B cell (primary cell): ENCODE data around the gene PSMB10. TPM values are rescaled to one million over a fixed set of nuclear protein-coding genes. Genes with fewer than 3 reads are reported as not detected.

ENCODE experiments used
- ATAC-seq: fragments of 200-7000 bp; cut with Tn5 transposase; one replicate; pipeline ENCODE4 v1.10.0; 2021; ENCODE audit warnings: low read depth, mild to moderate bottlenecking, moderate number of reproducible peaks, moderate library complexity
- CTCF ChIA-PET: fragments of 350-600 bp; sonication (Branson Sonifier 250); formaldehyde crosslinking; loops from one replicate; lab custom pipeline; 2021; ENCODE audit warnings: antibody characterized with exemption, inconsistent platforms; lab: Charles Lee
- POLR2A ChIA-PET: fragments of 350-600 bp; sonication (Branson Sonifier 250); formaldehyde crosslinking; loops from one replicate; lab custom pipeline; 2021; ENCODE audit warnings: antibody characterized with exemption; lab: Charles Lee
- DNase-seq: peaks from one replicate; pipeline ENCODE4 v3.0.0; 2013
- H2AFZ ChIP-seq: 2 replicates; pipeline ENCODE4 v1.6.1; 2012; ENCODE audit warnings: mild to moderate bottlenecking, low read depth, low read length; ENCODE audit not compliant: insufficient read depth, poor library complexity, severe bottlenecking
- H3K27ac ChIP-seq, 2 donors: 1 replicate in 1 of 2; 2 replicates in 1 of 2; pipeline ENCODE4 v1.5.1; 2012 to 2013; ENCODE audit warnings: low read length in 2 of 2, mild to moderate bottlenecking in 2 of 2, moderate library complexity in 1 of 2
- H3K27me3 ChIP-seq, 4 experiments: fragments of 200-600 bp in 1 of 4; sonication (generic) in 1 of 4; replicated peaks in 1 of 4; 1 replicate in 2 of 4; 2 replicates in 2 of 4; pipeline versions ENCODE4 v1.6.1 to v1.7.0; 2013 to 2016; ENCODE audit warnings: low read length in 3 of 4, mild to moderate bottlenecking in 2 of 4, mixed read lengths in 1 of 4, moderate library complexity in 1 of 4; ENCODE audit not compliant: insufficient read depth in 4 of 4, control insufficient read depth in 3 of 4; ENCODE audit errors: control extremely low read depth in 1 of 4
- H3K36me3 ChIP-seq, 2 experiments: replicated peaks in 1 of 2; 1 replicate in 1 of 2; 2 replicates in 1 of 2; pipeline versions ENCODE4 v1.6.1 to v1.7.1; 2013; ENCODE audit warnings: low read length in 1 of 2; ENCODE audit not compliant: insufficient read depth in 2 of 2, control insufficient read depth in 1 of 2; ENCODE audit errors: control extremely low read depth in 1 of 2, extremely low read depth in 1 of 2
- H3K4me1 ChIP-seq, 2 donors: fragments of 200-600 bp in 1 of 2; sonication (generic) in 1 of 2; 1 replicate in 1 of 2; 2 replicates in 1 of 2; pipeline versions ENCODE4 v1.5.1 to v1.6.1; 2013 to 2017; ENCODE audit warnings: low read length in 2 of 2; ENCODE audit not compliant: control insufficient read depth in 2 of 2, insufficient read depth in 2 of 2
- H3K4me2 ChIP-seq: replicated peaks from 2 replicates; pipeline ENCODE3; 2012; ENCODE audit warnings: mild to moderate bottlenecking, low read depth, low read length; ENCODE audit not compliant: poor library complexity, severe bottlenecking
- H3K4me3 ChIP-seq, 5 experiments: fragments of 200-600 bp in 1 of 5; sonication (generic) in 1 of 5; 1 replicate in 3 of 5; 2 replicates in 2 of 5; pipeline versions ENCODE4 v1.5.1 to v1.7.0; 2011 to 2016; ENCODE audit warnings: low read length in 4 of 5, mild to moderate bottlenecking in 4 of 5, low read depth in 2 of 5, control low read depth in 1 of 5, moderate library complexity in 1 of 5; ENCODE audit not compliant: insufficient read depth in 1 of 5; ENCODE audit errors: control extremely low read depth in 1 of 5, extremely low read depth in 1 of 5
- H3K79me2 ChIP-seq: fragments of 200-600 bp; sonication (generic); one replicate; pipeline ENCODE4 v1.6.0; 2016; ENCODE audit warnings: low read length; ENCODE audit not compliant: control insufficient read depth, insufficient read depth
- H3K9ac ChIP-seq: fragments of 200-600 bp; sonication (generic); 2 replicates; pipeline ENCODE4 v1.6.1; 2017; ENCODE audit warnings: mild to moderate bottlenecking, low read length, moderate library complexity
- H3K9me3 ChIP-seq, 3 donors: one replicate each; pipeline versions ENCODE4 v1.6.1 to v1.7.1; 2013; ENCODE audit warnings: low read length in 2 of 3; ENCODE audit not compliant: control insufficient read depth in 2 of 3, insufficient read depth in 1 of 3; ENCODE audit errors: control extremely low read depth in 1 of 3
- H4K20me1 ChIP-seq: 2 replicates; pipeline ENCODE4 v1.6.0; 2012; ENCODE audit warnings: mild to moderate bottlenecking, low read length; ENCODE audit not compliant: insufficient read depth, control insufficient read depth, poor library complexity, severe bottlenecking
- H3K27ac Mint-ChIP-seq: one replicate; pipeline ENCODE4 v1.8.0; 2021; ENCODE audit warnings: mixed read lengths
- H3K27me3 Mint-ChIP-seq: one replicate; pipeline ENCODE4 v1.8.0; 2021; ENCODE audit warnings: mixed read lengths
- H3K4me1 Mint-ChIP-seq: one replicate; pipeline ENCODE4 v1.8.0; 2021; ENCODE audit warnings: mixed read lengths
- H3K4me3 Mint-ChIP-seq: one replicate; pipeline ENCODE4 v1.8.0; 2021; ENCODE audit warnings: mixed read lengths
- H3K9me3 Mint-ChIP-seq: one replicate; pipeline ENCODE4 v1.8.0; 2022; ENCODE audit warnings: mixed read lengths; ENCODE audit not compliant: insufficient read depth
- CTCF ChIP-seq: fragments of 200-600 bp; IDR thresholded peaks from one replicate; pipeline ENCODE4 v1.8.0; 2022; ENCODE audit warnings: antibody characterized with exemption, mild to moderate bottlenecking
- EZH2 ChIP-seq: IDR thresholded peaks from 2 replicates; pipeline ENCODE4 v1.6.1; 2012; ENCODE audit warnings: borderline replicate concordance, low read depth, mild to moderate bottlenecking, moderate library complexity, low read length; ENCODE audit not compliant: insufficient read depth, poor library complexity, severe bottlenecking
- WGBS: methylation state at CpG from one replicate; pipeline ENCODE4 v1.1.5; 2013; ENCODE audit warnings: missing lambda C conversion rate; ENCODE audit not compliant: insufficient coverage; 5-methylcytosine and 5-hydroxymethylcytosine counted together
- intact Hi-C: fragments of 100-400 bp; cut with micrococcal nuclease; formaldehyde crosslinking; loops from one replicate; pipeline ENCODE4 v1.10.0; 2022
- polyA plus RNA-seq: library from polyadenylated mRNA; depleted of rRNA; stranded (reverse); fragments of >200 nt; gene quantifications from 2 replicates; pipeline ENCODE4 v1.2.3, GENCODE V29; 2012
- total RNA-seq, 2 donors: library from RNA; stranded (reverse); fragments of 120-200 nt in 1 of 2; gene quantifications; 1 replicate in 1 of 2; 2 replicates in 1 of 2; pipeline versions ENCODE4 v1.2.3 to v1.2.4, GENCODE V29; 2013 to 2022

The PSMB10 gene
- total and polyA plus RNA-seq, 2 donors (not counting 1 experiment from before 2014, with no cell fraction given): 167 to 176 TPM

- Histone ChIP-seq H4K20me1 (no peaks in the 10 kb centered on the region), H3K36me3 (peaks cover 0 to 20% of the 10 kb centered on the region in 2 experiments), H3K9ac (no peak overlapping the region), H3K27ac (no peak overlapping the region), H3K27me3 (no peaks in the 10 kb centered on the region), H3K4me3 (no peak overlapping the region), H3K4me1 (no peaks in the 10 kb centered on the region), H3K4me2 (no peak overlapping the region), H3K9me3 (no peaks in the 10 kb centered on the region), H3K79me2 (peaks cover 12% of the 10 kb centered on the region), H2AFZ (no peak overlapping the region)
- Mint-ChIP-seq H3K9me3 (no peaks in the 10 kb centered on the region), H3K4me3 (no peak overlapping the region), H3K27ac (no peak overlapping the region), H3K4me1 (no peaks in the 10 kb centered on the region), H3K27me3 (no peaks in the 10 kb centered on the region)
- WGBS: 95% methylated on average over 8 of the region's 9 CpGs
- ATAC-seq: no peak
- ChIA-PET POLR2A (no interaction called here), CTCF (no interaction called here)
- intact Hi-C loops: no loop called here
- no peak for DNase-seq
- TF ChIP-seq EZH2 (no peak), CTCF (no peak)
These were observed 21.0 kb upstream of the PSMB10 start for GRCh38 chr16:67957622-67958021.

DNA sequence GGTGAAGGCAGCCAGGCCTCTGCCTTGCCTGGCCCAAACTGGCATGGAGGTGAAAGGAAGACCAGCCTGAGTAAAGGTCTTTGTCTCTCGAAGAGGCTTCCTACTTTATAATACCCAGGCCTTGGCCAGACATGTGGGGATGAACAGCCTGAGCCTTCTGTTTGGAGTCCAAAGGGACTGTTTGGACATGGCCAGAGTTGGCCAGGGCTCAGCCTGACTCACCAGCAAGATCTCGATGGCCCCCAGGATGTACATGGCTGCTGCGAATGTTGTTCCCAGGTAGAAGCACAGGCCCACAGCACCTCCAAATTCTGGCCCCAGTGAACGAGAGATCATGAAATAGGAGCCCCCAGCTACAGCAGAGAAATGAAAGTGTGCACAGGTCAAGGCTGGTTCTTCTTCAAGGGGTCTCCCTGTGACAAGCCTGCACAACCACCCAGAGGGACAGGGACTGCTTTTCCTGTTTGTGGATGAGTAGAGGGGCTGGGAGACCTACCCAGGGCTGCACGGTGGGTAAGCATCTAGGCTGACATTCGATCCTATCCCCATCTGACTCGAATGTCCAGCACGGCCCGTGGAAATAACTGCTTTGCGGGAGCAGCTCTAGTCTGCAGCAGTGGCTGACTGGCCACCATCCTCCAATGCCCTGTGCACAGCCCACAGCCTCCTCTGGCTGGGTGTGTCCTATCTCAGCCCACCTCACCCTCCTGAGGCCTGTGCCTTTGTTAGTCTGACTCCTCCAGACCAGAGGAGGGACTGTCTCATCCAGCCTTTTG, 18.0 kb upstream of the PSMB10 start:
- H3K9ac ChIP-seq: no peak overlapping the region
- no peaks in the 10 kb centered on the region for H4K20me1 ChIP-seq
- no peak overlapping the region for H3K27ac Mint-ChIP-seq
- H3K4me3 ChIP-seq: no peak overlapping the region
- no peaks in the 10 kb centered on the region for H3K4me1 ChIP-seq
- no peak overlapping the region for H3K4me2 ChIP-seq
- ATAC-seq (no peak), DNase-seq (no peak)
- no peaks in the 10 kb centered on the region for H3K79me2 ChIP-seq
- intact Hi-C loops: no loop called here
- CTCF ChIA-PET: interaction anchor here (1.6 kb wide), 1 partner anchor 19 kb away, joined by 4 read pairs; no protein-coding TSS in a partner anchor
- no peaks in the 10 kb centered on the region for H3K9me3 Mint-ChIP-seq
- H3K9me3 ChIP-seq: no peaks in the 10 kb centered on the region
- H3K27me3 Mint-ChIP-seq: no peaks in the 10 kb centered on the region
- TF ChIP-seq CTCF (no peak), EZH2 (no peak)
- no peak overlapping the region for H3K27ac ChIP-seq
- no peaks in the 10 kb centered on the region for H3K4me1 Mint-ChIP-seq
- H3K27me3 ChIP-seq: no peaks in the 10 kb centered on the region
- POLR2A ChIA-PET: no interaction called here
- no peak overlapping the region for H3K4me3 Mint-ChIP-seq
- 100% methylated on average over 10 of the region's 10 CpGs for WGBS
- no peak overlapping the region for H2AFZ ChIP-seq
- H3K36me3 ChIP-seq: peaks cover 0 to 10% of the 10 kb centered on the region in 2 experiments
